Spleen (tissue), 11 donors: ENCODE measurements around the gene TLR1. TPM values are rescaled to one million over a fixed set of nuclear protein-coding genes. Genes with fewer than 3 reads are reported as not detected.

Experiments used
- DNase-seq: peaks from one replicate; pipeline ENCODE4 v3.0.0-alpha.2; 2020
- H3K27ac ChIP-seq, 8 donors: fragments of 200-600 bp; sonication (generic) in 7 of 8; 1 replicate in 4 of 8; 2 replicates in 4 of 8; pipeline versions ENCODE4 v1.5.0 to v1.8.0; 2016 to 2021; ENCODE audit warnings: inconsistent platforms in 4 of 8, mild to moderate bottlenecking in 4 of 8, moderate library complexity in 1 of 8
- H3K27me3 ChIP-seq, 7 donors: fragments of 200-600 bp; sonication (generic) in 6 of 7; replicated peaks in 1 of 7; 1 replicate in 4 of 7; 2 replicates in 3 of 7; pipeline versions ENCODE4 v1.5.0 to v1.8.0; 2016 to 2021; ENCODE audit warnings: inconsistent platforms in 3 of 7, mild to moderate bottlenecking in 1 of 7
- H3K36me3 ChIP-seq, 6 donors: fragments of 200-600 bp; sonication (generic) in 5 of 6; 1 replicate in 4 of 6; 2 replicates in 2 of 6; pipeline versions ENCODE4 v1.5.0 to v1.8.0; 2016 to 2021; ENCODE audit warnings: inconsistent platforms in 2 of 6
- H3K4me1 ChIP-seq, 6 donors: fragments of 200-600 bp; sonication (generic) in 5 of 6; 1 replicate in 3 of 6; 2 replicates in 3 of 6; pipeline versions ENCODE4 v1.5.0 to v1.8.0; 2016 to 2021; ENCODE audit warnings: inconsistent platforms in 3 of 6
- H3K4me3 ChIP-seq, 8 donors: fragments of 200-600 bp; sonication (generic) in 7 of 8; 1 replicate in 4 of 8; 2 replicates in 4 of 8; pipeline versions ENCODE4 v1.5.0 to v1.8.0; 2016 to 2021; ENCODE audit warnings: inconsistent platforms in 4 of 8, mild to moderate bottlenecking in 4 of 8, moderate library complexity in 2 of 8
- H3K9me3 ChIP-seq, 8 donors: fragments of 200-600 bp; sonication (generic) in 7 of 8; 1 replicate in 4 of 8; 2 replicates in 4 of 8; pipeline versions ENCODE4 v1.5.0 to v1.8.0; 2016 to 2021; ENCODE audit warnings: inconsistent platforms in 4 of 8
- POLR2A ChIP-seq, 3 donors: fragments of 450-650 bp; IDR thresholded peaks; one replicate each; pipeline ENCODE4 v1.5.1; 2017; ENCODE audit warnings: antibody characterized with exemption in 3 of 3, mild to moderate bottlenecking in 1 of 3
- POLR2AphosphoS5 ChIP-seq, 3 donors: sonication (generic); formaldehyde crosslinking; IDR thresholded peaks; one replicate each; pipeline ENCODE4 v1.5.1; 2017; ENCODE audit warnings: antibody characterized with exemption in 3 of 3
- intact Hi-C: fragments of 100-400 bp; cut with DNase I; formaldehyde crosslinking; loops from one replicate; pipeline ENCODE4 v1.15.0; 2023; ENCODE audit warnings: low total_unique reads
- polyA plus RNA-seq, 3 donors: library from polyadenylated mRNA; stranded (reverse); fragments of 200-250 nt; gene quantifications; one replicate each; pipeline ENCODE4 v1.2.1, GENCODE V29; 2013
- small RNA-seq, 4 donors: library from RNA; depleted of rRNA; stranded (forward); fragments of <200 nt; gene quantifications; one replicate each; pipeline ENCODE3, GENCODE V24; 2016
- total RNA-seq, 7 donors: library from RNA; depleted of rRNA in 3 of 7; stranded (reverse); fragments of >200 nt in 3 of 7; fragmentation: NEBNext Ultra II Directional in 4 of 7; extraction: Animal tissue kit (Norgen Biotek cat#: 25700) in 4 of 7; gene quantifications; one replicate each; pipeline versions ENCODE4 v1.1.0 to v1.2.1, GENCODE V29; 2016 to 2021
- TF ChIP-seq, protein P1 (sequence below), 11 experiments: fragments of 200-600 bp in 7 of 11; fragments of 450-650 bp in 4 of 11; sonication (generic) in 4 of 11; IDR thresholded peaks in 8 of 11; conservative IDR thresholded peaks in 3 of 11; 1 replicate in 7 of 11; 2 replicates in 4 of 11; pipeline versions ENCODE4 v1.4.0 to v1.8.0; 2016 to 2021; ENCODE audit warnings: antibody characterized with exemption in 11 of 11, inconsistent platforms in 4 of 11, mild to moderate bottlenecking in 1 of 11
- donor health status: healthy with polysubstance abuse.
- donor health status: DM: no; HTN: no; CAD: no; lungs with moderate emphysema.
- donor health status: DM: no; HTN: no; CAD: no.
- donor health status: Bipolar disorder and iron deficiency.
- donor health status: healthy.
- donor health status: DM: no; HTN: no; CAD: no.
- donor health status: DM: yes; HTN: yes; CAD: no.

Gene TLR1
- total and polyA plus RNA-seq, 10 donors, result 7.6 to 190 (median 94.7) TPM

DNA sequence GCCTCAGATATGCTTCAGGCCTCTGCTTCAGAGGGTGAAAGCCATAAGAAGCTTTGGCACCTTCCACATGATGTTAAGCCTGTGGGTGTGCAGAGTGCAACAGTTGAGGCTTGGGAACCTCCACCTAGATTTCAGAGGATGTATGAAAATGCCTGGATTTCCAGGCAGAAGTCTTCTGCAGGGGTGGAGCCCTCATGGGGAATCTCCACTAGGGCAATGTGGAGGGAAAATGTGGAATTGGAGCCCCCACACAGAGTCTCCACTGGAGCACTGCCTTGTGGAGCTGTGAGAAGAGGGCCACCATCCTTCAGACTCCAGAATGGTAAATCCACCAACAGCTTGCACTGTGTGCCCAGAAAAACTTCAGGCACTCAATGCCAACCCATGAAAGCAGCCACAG is 57.0 kb downstream of the TLR1 start:
- H3K4me1 ChIP-seq, result peaks cover 10 to 37% (median 19%) of the 10 kb centered on the region in 6 donors
- TF ChIP-seq POLR2AphosphoS5 (IDR thresholded peaks at IDR 0.05) (no peak), POLR2A (IDR thresholded peaks at IDR 0.05) (no peak)
- TF ChIP-seq, protein P1, sequence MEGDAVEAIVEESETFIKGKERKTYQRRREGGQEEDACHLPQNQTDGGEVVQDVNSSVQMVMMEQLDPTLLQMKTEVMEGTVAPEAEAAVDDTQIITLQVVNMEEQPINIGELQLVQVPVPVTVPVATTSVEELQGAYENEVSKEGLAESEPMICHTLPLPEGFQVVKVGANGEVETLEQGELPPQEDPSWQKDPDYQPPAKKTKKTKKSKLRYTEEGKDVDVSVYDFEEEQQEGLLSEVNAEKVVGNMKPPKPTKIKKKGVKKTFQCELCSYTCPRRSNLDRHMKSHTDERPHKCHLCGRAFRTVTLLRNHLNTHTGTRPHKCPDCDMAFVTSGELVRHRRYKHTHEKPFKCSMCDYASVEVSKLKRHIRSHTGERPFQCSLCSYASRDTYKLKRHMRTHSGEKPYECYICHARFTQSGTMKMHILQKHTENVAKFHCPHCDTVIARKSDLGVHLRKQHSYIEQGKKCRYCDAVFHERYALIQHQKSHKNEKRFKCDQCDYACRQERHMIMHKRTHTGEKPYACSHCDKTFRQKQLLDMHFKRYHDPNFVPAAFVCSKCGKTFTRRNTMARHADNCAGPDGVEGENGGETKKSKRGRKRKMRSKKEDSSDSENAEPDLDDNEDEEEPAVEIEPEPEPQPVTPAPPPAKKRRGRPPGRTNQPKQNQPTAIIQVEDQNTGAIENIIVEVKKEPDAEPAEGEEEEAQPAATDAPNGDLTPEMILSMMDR (IDR thresholded peaks at IDR 0.05 in 8 of 11, conservative IDR thresholded peaks at IDR 0.05 in 3 of 11), result no peak
- no peaks in the 10 kb centered on the region for H3K27me3 ChIP-seq
- no peak overlapping the region for H3K27ac ChIP-seq
- intact Hi-C loops, result no loop called here
- peaks cover 0 to 29% (median 22%) of the 10 kb centered on the region in 8 donors for H3K9me3 ChIP-seq
- H3K4me3 ChIP-seq, result no peak overlapping the region
- H3K36me3 ChIP-seq, result peaks cover 0 to 13% (median 2%) of the 10 kb centered on the region in 6 donors
- no peak for DNase-seq

Small RNAs within 50 kb of the gene (small RNA-seq; reads per million reads assigned to genes)
- 0 reads per million in 4 donors for gene RNA5SP158

Other genes with a start within 250 kb of the TLR1 start
- gene KLF3, start 140.6 kb downstream of the TLR1 start, total RNA-seq, result 10 to 100 TPM; 60.6 to 87.5 (median 77.9) TPM
- 10 to 100 TPM in 1 of 3 donors, 1 to 10 TPM in 2; 8.0 to 16.4 (median 9.5) TPM for gene KLF3, start 140.6 kb downstream of the TLR1 start, polyA plus RNA-seq
- gene TLR10, start 21.8 kb downstream of the TLR1 start, total RNA-seq, result 10 to 100 TPM; 29.6 to 70.1 (median 42.0) TPM
- 10 to 100 TPM; 46.2 to 81.4 (median 68.1) TPM for gene TLR10, start 21.8 kb downstream of the TLR1 start, polyA plus RNA-seq
- gene TLR6, start 52.0 kb upstream of the TLR1 start, total RNA-seq, result 10 to 100 TPM; 23.2 to 55.1 (median 37.5) TPM
- 10 to 100 TPM in 2 of 3 donors, 1 to 10 TPM in 1; 5.5 to 10.7 (median 10.3) TPM for gene TLR6, start 52.0 kb upstream of the TLR1 start, polyA plus RNA-seq
- 10 to 100 TPM; 16.2 to 50.2 (median 26.7) TPM for gene FAM114A1, start 63.0 kb upstream of the TLR1 start, total RNA-seq
- gene FAM114A1, start 63.0 kb upstream of the TLR1 start, polyA plus RNA-seq, result 1 to 10 TPM; 3.9 to 8.7 (median 4.5) TPM
- 10 to 100 TPM; 10.5 to 24.5 (median 15.9) TPM for gene TMEM156, start 227.6 kb upstream of the TLR1 start, total RNA-seq
- 10 to 100 TPM; 31.2 to 76.1 (median 67.2) TPM for gene TMEM156, start 227.6 kb upstream of the TLR1 start, polyA plus RNA-seq